Activated B cell treated with CpG ODN at 0.5 μM for 24 hours (primary cell): Measurements from ENCODE around the gene AOPEP. TPM values are rescaled to one million over a fixed set of nuclear protein-coding genes. Genes with fewer than 3 reads are reported as not detected.

Experiments
- ATAC-seq: fragments of 200-7000 bp; cut with Tn5 transposase; one replicate; pipeline ENCODE4 v1.10.0; 2021; ENCODE audit warnings: low read depth, mild to moderate bottlenecking, moderate library complexity
- CTCF ChIA-PET: fragments of 350-600 bp; sonication (Branson Sonifier 250); formaldehyde crosslinking; loops from one replicate; lab custom pipeline; 2021; ENCODE audit warnings: antibody characterized with exemption; lab: Charles Lee
- POLR2A ChIA-PET: fragments of 350-600 bp; sonication (Branson Sonifier 250); formaldehyde crosslinking; loops from one replicate; lab custom pipeline; 2021; ENCODE audit warnings: antibody characterized with exemption; lab: Charles Lee
- DNase-seq: peaks from one replicate; pipeline ENCODE4 v3.0.0; 2022
- H3K27ac Mint-ChIP-seq: one replicate; pipeline ENCODE4 v1.8.0; 2020; ENCODE audit warnings: mixed read lengths
- H3K27me3 Mint-ChIP-seq: one replicate; pipeline ENCODE4 v1.8.0; 2021; ENCODE audit warnings: mixed read lengths
- H3K36me3 Mint-ChIP-seq: one replicate; pipeline ENCODE4 v1.8.0; 2021; ENCODE audit warnings: low read depth, mixed read lengths
- H3K4me1 Mint-ChIP-seq: one replicate; pipeline ENCODE4 v1.8.0; 2021; ENCODE audit warnings: mixed read lengths
- H3K4me3 Mint-ChIP-seq: one replicate; pipeline ENCODE4 v1.8.0; 2020; ENCODE audit warnings: mild to moderate bottlenecking, mixed read lengths
- H3K9me3 Mint-ChIP-seq: one replicate; pipeline ENCODE4 v1.8.0; 2020; ENCODE audit warnings: mixed read lengths
- intact Hi-C: fragments of 100-400 bp; cut with micrococcal nuclease; formaldehyde crosslinking; loops from one replicate; pipeline ENCODE4 v1.15.1; 2024
- total RNA-seq: library from RNA; stranded (reverse); gene quantifications from 2 replicates; pipeline ENCODE4 v1.2.3, GENCODE V29; 2022
- TF ChIP-seq, protein P1 (sequence below): fragments of 200-600 bp; IDR thresholded peaks from one replicate; pipeline ENCODE4 v1.8.0; 2022; ENCODE audit warnings: antibody characterized with exemption, mild to moderate bottlenecking

Gene AOPEP
- total RNA-seq, 1 donor from 2014 or later: 20.4 TPM

GRCh38 chr9:94760010-94760409 lies 33.5 kb downstream of the AOPEP start:
- intact Hi-C loops: no loop called here
- Mint-ChIP-seq H3K4me3 (no peak overlapping the region), H3K36me3 (peaks cover 19% of the 10 kb centered on the region), H3K4me1 (no peaks in the 10 kb centered on the region), H3K27ac (no peak overlapping the region), H3K27me3 (no peaks in the 10 kb centered on the region), H3K9me3 (no peaks in the 10 kb centered on the region)
- no peak for ATAC-seq
- CTCF ChIA-PET: no interaction called here
- no peak for DNase-seq
- POLR2A ChIA-PET: no interaction called here
- TF ChIP-seq, protein P1, sequence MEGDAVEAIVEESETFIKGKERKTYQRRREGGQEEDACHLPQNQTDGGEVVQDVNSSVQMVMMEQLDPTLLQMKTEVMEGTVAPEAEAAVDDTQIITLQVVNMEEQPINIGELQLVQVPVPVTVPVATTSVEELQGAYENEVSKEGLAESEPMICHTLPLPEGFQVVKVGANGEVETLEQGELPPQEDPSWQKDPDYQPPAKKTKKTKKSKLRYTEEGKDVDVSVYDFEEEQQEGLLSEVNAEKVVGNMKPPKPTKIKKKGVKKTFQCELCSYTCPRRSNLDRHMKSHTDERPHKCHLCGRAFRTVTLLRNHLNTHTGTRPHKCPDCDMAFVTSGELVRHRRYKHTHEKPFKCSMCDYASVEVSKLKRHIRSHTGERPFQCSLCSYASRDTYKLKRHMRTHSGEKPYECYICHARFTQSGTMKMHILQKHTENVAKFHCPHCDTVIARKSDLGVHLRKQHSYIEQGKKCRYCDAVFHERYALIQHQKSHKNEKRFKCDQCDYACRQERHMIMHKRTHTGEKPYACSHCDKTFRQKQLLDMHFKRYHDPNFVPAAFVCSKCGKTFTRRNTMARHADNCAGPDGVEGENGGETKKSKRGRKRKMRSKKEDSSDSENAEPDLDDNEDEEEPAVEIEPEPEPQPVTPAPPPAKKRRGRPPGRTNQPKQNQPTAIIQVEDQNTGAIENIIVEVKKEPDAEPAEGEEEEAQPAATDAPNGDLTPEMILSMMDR: no peak

- POLR2A ChIA-PET: no interaction called here
- CTCF ChIA-PET: no interaction called here
These were observed 34.2 kb downstream of the AOPEP start for GRCh38 chr9:94760660-94761059.

GRCh38 chr9:94761481-94761880 lies 35.0 kb downstream of the AOPEP start:
- H3K4me3 Mint-ChIP-seq: no peak overlapping the region
- no peak overlapping the region for H3K27ac Mint-ChIP-seq
- POLR2A ChIA-PET: no interaction called here
- no peaks in the 10 kb centered on the region for H3K4me1 Mint-ChIP-seq
- intact Hi-C loops: no loop called here
- TF ChIP-seq, protein P1: no peak
- H3K27me3 Mint-ChIP-seq: no peaks in the 10 kb centered on the region
- DNase-seq (no peak), ATAC-seq (no peak)
- peaks cover 19% of the 10 kb centered on the region for H3K36me3 Mint-ChIP-seq
- H3K9me3 Mint-ChIP-seq: no peaks in the 10 kb centered on the region
- CTCF ChIA-PET: no interaction called here

More at GRCh38 chr9:94760660-94761059, 34.2 kb downstream of the AOPEP start:
- Mint-ChIP-seq H3K27ac (no peak overlapping the region), H3K4me1 (no peaks in the 10 kb centered on the region), H3K9me3 (no peaks in the 10 kb centered on the region), H3K4me3 (no peak overlapping the region), H3K27me3 (no peaks in the 10 kb centered on the region), H3K36me3 (peaks cover 19% of the 10 kb centered on the region)
- ATAC-seq: no peak
- TF ChIP-seq, protein P1: no peak
- no peak for DNase-seq
- intact Hi-C loops: no loop called here

GRCh38 chr9:94767331-94768072 lies 41.0 kb downstream of the AOPEP start:
- POLR2A ChIA-PET: no interaction called here
- CTCF ChIA-PET: no interaction called here
- TF ChIP-seq, protein P1: no peak
- H3K4me1 Mint-ChIP-seq: no peaks in the 10 kb centered on the region
- no peak overlapping the region for H3K27ac Mint-ChIP-seq
- no peak overlapping the region for H3K4me3 Mint-ChIP-seq
- H3K27me3 Mint-ChIP-seq: no peaks in the 10 kb centered on the region
- no peak for DNase-seq
- no peak for ATAC-seq
- peaks cover 15% of the 10 kb centered on the region for H3K36me3 Mint-ChIP-seq
- intact Hi-C loops: no loop called here
- H3K9me3 Mint-ChIP-seq: no peaks in the 10 kb centered on the region

GRCh38 chr9:94768766-94769165 lies 42.3 kb downstream of the AOPEP start:
- ChIA-PET POLR2A (no interaction called here), CTCF (no interaction called here)
- H3K36me3 Mint-ChIP-seq: peaks cover 24% of the 10 kb centered on the region
- DNase-seq: no peak
- H3K27me3 Mint-ChIP-seq: no peaks in the 10 kb centered on the region
- H3K4me1 Mint-ChIP-seq: no peaks in the 10 kb centered on the region
- no peak for ATAC-seq
- TF ChIP-seq, protein P1: no peak
- intact Hi-C loops: no loop called here
- no peak overlapping the region for H3K4me3 Mint-ChIP-seq
- H3K9me3 Mint-ChIP-seq: no peaks in the 10 kb centered on the region
- H3K27ac Mint-ChIP-seq: no peak overlapping the region
